IgD-negative memory B cell (primary cell): Measurements from ENCODE around the gene LRP1B. TPM values are rescaled to one million over a fixed set of nuclear protein-coding genes. Genes with fewer than 3 reads are reported as not detected.

Experiments
- H3K27ac Mint-ChIP-seq, 3 donors: one replicate each; pipeline ENCODE4 v1.8.0; 2020 to 2022; ENCODE audit warnings: mild to moderate bottlenecking in 3 of 3, mixed read lengths in 3 of 3, moderate library complexity in 1 of 3
- H3K27me3 Mint-ChIP-seq: one replicate; pipeline ENCODE4 v1.8.0; 2021; ENCODE audit warnings: mixed read lengths
- H3K36me3 Mint-ChIP-seq: one replicate; pipeline ENCODE4 v1.8.0; 2020; ENCODE audit warnings: mild to moderate bottlenecking, mixed read lengths
- H3K4me1 Mint-ChIP-seq, 3 donors: one replicate each; pipeline ENCODE4 v1.8.0; 2020 to 2022; ENCODE audit warnings: mixed read lengths in 3 of 3, mild to moderate bottlenecking in 1 of 3
- H3K4me3 Mint-ChIP-seq, 4 donors: one replicate each; pipeline ENCODE4 v1.8.0; 2020 to 2022; ENCODE audit warnings: mild to moderate bottlenecking in 4 of 4, mixed read lengths in 4 of 4, moderate library complexity in 3 of 4
- H3K9me3 Mint-ChIP-seq, 3 donors: one replicate each; pipeline ENCODE4 v1.8.0; 2020 to 2021; ENCODE audit warnings: mixed read lengths in 3 of 3, mild to moderate bottlenecking in 1 of 3
- polyA plus RNA-seq: library from polyadenylated mRNA; unstranded; fragments of 300-500 nt; fragmentation: Illumina TruSeq; gene quantifications from one replicate; pipeline ENCODE4 v1.2.3, GENCODE V29; 2021

LRP1B gene
- polyA plus RNA-seq, 1 donor from 2014 or later: not detected

- Mint-ChIP-seq H3K27me3 (no peaks in the 10 kb centered on the region), H3K36me3 (no peaks in the 10 kb centered on the region), H3K4me1 (no peaks in the 10 kb centered on the region), H3K4me3 (no peak overlapping the region), H3K27ac (no peak overlapping the region), H3K9me3 (peaks cover 0 to 4% (median 1%) of the 10 kb centered on the region in 3 donors)
Observed at GRCh38 chr2:140863713-140864112, 1267.1 kb downstream of the LRP1B start.

GRCh38 chr2:140862181-140862580, 1268.6 kb downstream of the LRP1B start:
- H3K27me3 Mint-ChIP-seq: no peaks in the 10 kb centered on the region
- H3K27ac Mint-ChIP-seq: peak overlapping the region in 1 of 3 donors; percentile 4
- no peaks in the 10 kb centered on the region for H3K36me3 Mint-ChIP-seq
- H3K9me3 Mint-ChIP-seq: peaks cover 0 to 1% (median 0%) of the 10 kb centered on the region in 3 donors
- H3K4me3 Mint-ChIP-seq: no peak overlapping the region
- H3K4me1 Mint-ChIP-seq: no peaks in the 10 kb centered on the region

DNA sequence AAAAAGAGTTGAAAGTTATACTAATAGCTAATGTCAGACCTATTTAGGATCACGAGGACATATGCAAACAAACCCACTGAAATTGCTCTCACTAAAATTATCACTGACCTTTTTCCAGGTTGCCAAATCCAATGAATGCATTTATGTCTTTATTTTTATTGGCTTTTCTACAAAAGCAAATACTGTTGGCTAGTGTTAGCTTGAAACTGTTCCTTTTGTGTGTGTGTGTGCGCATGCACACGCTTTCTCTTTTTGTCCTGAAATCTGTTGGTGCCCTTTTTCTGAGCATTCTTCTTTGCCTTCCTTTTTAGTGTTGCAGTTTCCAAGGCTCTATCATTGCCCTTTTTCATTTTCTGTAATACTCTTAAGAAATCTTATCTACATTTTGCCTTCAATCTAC, 1269.2 kb downstream of the LRP1B start:
- Mint-ChIP-seq H3K36me3 (no peaks in the 10 kb centered on the region), H3K27me3 (no peaks in the 10 kb centered on the region), H3K4me1 (no peaks in the 10 kb centered on the region), H3K27ac (peak overlapping the region in 1 of 3 donors; percentile 4), H3K4me3 (no peak overlapping the region), H3K9me3 (peaks cover 0 to 1% (median 0%) of the 10 kb centered on the region in 3 donors)

DNA sequence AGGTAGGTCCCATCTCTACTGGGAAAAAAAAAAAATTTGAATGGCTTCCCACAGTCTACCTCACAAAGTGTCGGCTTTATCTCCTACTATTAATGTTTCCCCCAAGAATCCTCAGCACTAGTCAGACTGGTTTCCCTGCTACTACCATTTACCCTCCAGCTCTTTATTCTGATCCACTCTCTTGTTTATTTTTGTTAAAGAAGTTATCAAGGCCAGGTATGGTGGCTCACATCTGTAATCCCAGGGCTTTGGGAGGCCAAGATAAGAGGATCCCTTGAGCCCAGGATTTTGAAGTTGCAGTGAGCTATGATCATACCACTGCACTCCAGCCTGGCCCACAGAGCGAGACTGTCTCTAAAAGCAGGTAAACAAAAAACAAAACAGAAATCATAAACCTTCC, 1275.3 kb downstream of the LRP1B start:
- Mint-ChIP-seq H3K9me3 (no peaks in the 10 kb centered on the region), H3K27ac (no peak overlapping the region), H3K4me1 (peaks cover 0 to 3% (median 0%) of the 10 kb centered on the region in 3 donors), H3K27me3 (no peaks in the 10 kb centered on the region), H3K36me3 (no peaks in the 10 kb centered on the region), H3K4me3 (no peak overlapping the region)

- Mint-ChIP-seq H3K27ac (no peak overlapping the region), H3K36me3 (no peaks in the 10 kb centered on the region), H3K9me3 (peaks cover 0 to 3% (median 0%) of the 10 kb centered on the region in 3 donors), H3K27me3 (no peaks in the 10 kb centered on the region), H3K4me1 (peaks cover 0 to 3% (median 0%) of the 10 kb centered on the region in 3 donors), H3K4me3 (no peak overlapping the region)
Observed at GRCh38 chr2:140851258-140851981, 1279.4 kb downstream of the LRP1B start.

DNA sequence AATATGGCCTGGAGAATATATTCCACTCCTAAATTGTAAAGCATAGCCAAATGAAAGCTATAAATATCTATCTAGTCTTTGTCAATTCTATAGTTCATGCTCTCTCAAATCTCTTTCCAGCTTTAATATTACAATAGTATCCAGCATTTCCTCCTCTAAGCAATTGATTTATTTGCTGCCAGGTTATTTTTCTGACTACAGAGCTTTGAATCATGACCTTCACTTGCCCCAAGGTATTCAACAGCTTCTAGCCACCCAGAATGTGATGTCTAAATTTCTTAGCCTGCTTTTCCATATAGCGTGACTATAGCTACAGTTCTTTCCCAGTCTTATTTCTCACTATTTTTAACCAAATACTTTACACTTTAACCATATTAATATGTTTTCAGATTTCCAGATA, 1287.6 kb downstream of the LRP1B start:
- H3K4me3 Mint-ChIP-seq: no peak overlapping the region
- no peak overlapping the region for H3K27ac Mint-ChIP-seq
- no peaks in the 10 kb centered on the region for H3K4me1 Mint-ChIP-seq
- peaks cover 1% of the 10 kb centered on the region for H3K36me3 Mint-ChIP-seq
- H3K9me3 Mint-ChIP-seq: no peaks in the 10 kb centered on the region
- H3K27me3 Mint-ChIP-seq: no peaks in the 10 kb centered on the region

GRCh38 chr2:140842110-140842509, 1288.7 kb downstream of the LRP1B start:
- Mint-ChIP-seq H3K4me3 (no peak overlapping the region), H3K4me1 (no peaks in the 10 kb centered on the region), H3K36me3 (peaks cover 1% of the 10 kb centered on the region), H3K27me3 (no peaks in the 10 kb centered on the region), H3K9me3 (no peaks in the 10 kb centered on the region), H3K27ac (no peak overlapping the region)

DNA sequence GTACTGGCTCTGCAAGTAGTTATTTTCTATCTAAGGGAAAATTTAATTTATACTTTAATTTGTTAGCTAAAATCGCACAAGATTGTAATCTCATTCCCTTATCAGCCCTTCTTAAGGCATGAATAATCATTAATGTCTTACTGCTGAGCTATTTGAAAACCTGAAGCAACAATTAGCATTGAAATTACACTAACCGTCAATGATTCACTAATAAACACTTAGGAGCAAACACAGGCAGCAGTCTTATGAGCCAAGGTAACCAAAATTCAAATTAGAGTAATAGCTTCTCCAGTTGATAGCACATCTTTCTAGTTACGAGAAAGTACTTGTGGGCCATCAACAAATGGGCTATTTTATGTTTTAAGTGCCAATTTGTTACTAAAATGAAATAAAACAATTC, 1289.7 kb downstream of the LRP1B start:
- H3K27ac Mint-ChIP-seq: no peak overlapping the region
- H3K27me3 Mint-ChIP-seq: no peaks in the 10 kb centered on the region
- H3K9me3 Mint-ChIP-seq: no peaks in the 10 kb centered on the region
- no peak overlapping the region for H3K4me3 Mint-ChIP-seq
- H3K36me3 Mint-ChIP-seq: peaks cover 1% of the 10 kb centered on the region
- no peaks in the 10 kb centered on the region for H3K4me1 Mint-ChIP-seq

- no peaks in the 10 kb centered on the region for H3K4me1 Mint-ChIP-seq
- no peak overlapping the region for H3K4me3 Mint-ChIP-seq
- peaks cover 1% of the 10 kb centered on the region for H3K36me3 Mint-ChIP-seq
- no peak overlapping the region for H3K27ac Mint-ChIP-seq
- no peaks in the 10 kb centered on the region for H3K27me3 Mint-ChIP-seq
- peaks cover 0 to 4% (median 2%) of the 10 kb centered on the region in 3 donors for H3K9me3 Mint-ChIP-seq
Observed at GRCh38 chr2:140836826-140837225, 1294.0 kb downstream of the LRP1B start.

GRCh38 chr2:140835079-140835478, 1295.7 kb downstream of the LRP1B start:
- H3K4me3 Mint-ChIP-seq: no peak overlapping the region
- no peaks in the 10 kb centered on the region for H3K27me3 Mint-ChIP-seq
- H3K9me3 Mint-ChIP-seq: peaks cover 0 to 13% (median 4%) of the 10 kb centered on the region in 3 donors
- H3K27ac Mint-ChIP-seq: no peak overlapping the region
- peaks cover 1% of the 10 kb centered on the region for H3K36me3 Mint-ChIP-seq
- no peaks in the 10 kb centered on the region for H3K4me1 Mint-ChIP-seq

DNA sequence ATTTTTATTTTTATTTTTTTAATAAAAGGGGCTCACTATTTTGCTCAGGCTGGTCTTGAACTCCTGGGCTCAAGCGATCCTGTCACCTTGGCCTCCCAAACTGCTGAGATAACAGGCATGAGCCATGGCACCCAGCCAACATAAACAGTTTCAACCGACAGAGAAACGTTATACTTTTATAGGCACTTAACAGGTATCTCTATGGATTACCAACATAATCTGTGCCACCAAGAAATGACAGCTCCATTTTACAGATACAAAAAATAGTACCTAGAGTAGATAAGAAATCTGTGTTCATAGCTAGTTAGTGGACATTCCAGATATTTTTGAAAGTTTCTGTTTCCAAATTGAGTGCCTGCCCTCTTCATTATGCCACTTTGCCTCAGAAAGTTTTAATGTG, 1316.7 kb downstream of the LRP1B start:
- Mint-ChIP-seq H3K4me3 (no peak overlapping the region), H3K27ac (no peak overlapping the region), H3K9me3 (peaks cover 0 to 8% (median 2%) of the 10 kb centered on the region in 3 donors), H3K36me3 (no peaks in the 10 kb centered on the region), H3K27me3 (no peaks in the 10 kb centered on the region), H3K4me1 (no peaks in the 10 kb centered on the region)

- H3K4me3 Mint-ChIP-seq: no peak overlapping the region
- H3K9me3 Mint-ChIP-seq: peaks cover 0 to 4% (median 2%) of the 10 kb centered on the region in 3 donors
- H3K27ac Mint-ChIP-seq: no peak overlapping the region
- no peaks in the 10 kb centered on the region for H3K4me1 Mint-ChIP-seq
- H3K27me3 Mint-ChIP-seq: no peaks in the 10 kb centered on the region
- H3K36me3 Mint-ChIP-seq: no peaks in the 10 kb centered on the region
Observed at GRCh38 chr2:140808820-140809219, 1322.0 kb downstream of the LRP1B start.

GRCh38 chr2:140808211-140808610, 1322.6 kb downstream of the LRP1B start:
- H3K27me3 Mint-ChIP-seq: no peaks in the 10 kb centered on the region
- H3K27ac Mint-ChIP-seq: no peak overlapping the region
- H3K9me3 Mint-ChIP-seq: peaks cover 0 to 2% (median under 1%) of the 10 kb centered on the region in 3 donors
- no peaks in the 10 kb centered on the region for H3K4me1 Mint-ChIP-seq
- no peak overlapping the region for H3K4me3 Mint-ChIP-seq
- no peaks in the 10 kb centered on the region for H3K36me3 Mint-ChIP-seq

- Mint-ChIP-seq H3K4me1 (peaks cover 0 to 2% (median 0%) of the 10 kb centered on the region in 3 donors), H3K36me3 (no peaks in the 10 kb centered on the region), H3K27me3 (no peaks in the 10 kb centered on the region), H3K4me3 (no peak overlapping the region), H3K27ac (no peak overlapping the region), H3K9me3 (no peaks in the 10 kb centered on the region)
Observed at GRCh38 chr2:140804700-140805260, 1326.0 kb downstream of the LRP1B start.

- Mint-ChIP-seq H3K27ac (no peak overlapping the region), H3K27me3 (no peaks in the 10 kb centered on the region), H3K9me3 (peaks cover 0 to 8% (median 2%) of the 10 kb centered on the region in 3 donors), H3K36me3 (no peaks in the 10 kb centered on the region), H3K4me1 (peaks cover 4 to 8% (median 5%) of the 10 kb centered on the region in 3 donors), H3K4me3 (no peak overlapping the region)
Observed at GRCh38 chr2:140801311-140801710, 1329.5 kb downstream of the LRP1B start.

- no peaks in the 10 kb centered on the region for H3K27me3 Mint-ChIP-seq
- peaks cover 4 to 8% (median 5%) of the 10 kb centered on the region in 3 donors for H3K4me1 Mint-ChIP-seq
- H3K27ac Mint-ChIP-seq: no peak overlapping the region
- H3K4me3 Mint-ChIP-seq: peak overlapping the region in 2 of 4 donors; percentile 59 to 74
- H3K36me3 Mint-ChIP-seq: no peaks in the 10 kb centered on the region
- H3K9me3 Mint-ChIP-seq: peaks cover 0 to 8% (median 2%) of the 10 kb centered on the region in 3 donors
Observed at GRCh38 chr2:140797718-140798117, 1333.1 kb downstream of the LRP1B start.
